Measurements from ENCODE around the gene TESMIN. TPM values are rescaled to one million over a fixed set of nuclear protein-coding genes. Genes with fewer than 3 reads are reported as not detected.
A peak's percentile ranks its signal among the peaks of the same experiment; 100 is the strongest.

TESMIN gene
- total RNA-seq, 1 experiment from 2014 or later, result 45.2 TPM

GRCh38 chr11:68686486-68686885 lies 64.8 kb downstream of the TESMIN start:
- H3K27me3 ChIP-seq (ENCODE audit: insufficient read depth, low read length), result peaks cover 18% of the 10 kb centered on the region; the same call in 1 of the 2 replicates
- H2BK5ac ChIP-seq (ENCODE audit: insufficient read length, low read length), result no peak overlapping the region
- no peaks in the 10 kb centered on the region for H3K79me2 ChIP-seq (ENCODE audit: insufficient read depth, low read length)
- no peak overlapping the region for H3K4ac ChIP-seq (ENCODE audit: low read depth, low read length)
- H4K5ac ChIP-seq (ENCODE audit: insufficient read length, low read depth, low read length), result no peak overlapping the region
- Mint-ChIP-seq H3K4me3 (peak overlapping the region; percentile 26 to 43; a peak in 4 of 5 replicates), H3K36me3 (ENCODE audit: insufficient read depth in 1 of 3, low read depth in 3 of 3) (peaks cover 3 to 50% (median 31%) of the 10 kb centered on the region in 3 experiments), H3K4me1 (peaks cover 30 to 32% of the 10 kb centered on the region in 2 experiments), H3K27me3 (ENCODE audit: low read depth) (peaks cover 44% of the 10 kb centered on the region), H3K27ac (no peak overlapping the region), H3K9me3 (no peaks in the 10 kb centered on the region)
- no peak overlapping the region for H2BK12ac ChIP-seq (ENCODE audit: insufficient read length, low read depth, low read length)
- H3T11ph ChIP-seq (ENCODE audit: low read length), result no peak overlapping the region
- no peaks in the 10 kb centered on the region for H4K20me1 ChIP-seq (ENCODE audit: control insufficient read depth, insufficient read depth, insufficient read length)
- no peak overlapping the region for H2BK20ac ChIP-seq (ENCODE audit: low read depth, low read length, poor library complexity, severe bottlenecking)
- DNase-seq, result no peak
- no peak overlapping the region for H2BK15ac ChIP-seq (ENCODE audit: low read depth, low read length)
- no peak overlapping the region for H3K14ac ChIP-seq (ENCODE audit: insufficient read depth, low read length)
- H3K27ac ChIP-seq (ENCODE audit: insufficient read length, low read depth, low read length), result no peak overlapping the region
- no peak overlapping the region for H4K8ac ChIP-seq (replicated peaks; ENCODE audit: insufficient read length, low read depth, low read length)
- H3K9me3 ChIP-seq (ENCODE audit: control insufficient read depth, low read depth, low read length), result no peaks in the 10 kb centered on the region
- no peak overlapping the region for H3K23ac ChIP-seq (ENCODE audit: insufficient read length, low read depth, low read length)
- no peak overlapping the region for H3K18ac ChIP-seq (ENCODE audit: insufficient read length, low read depth, low read length)
- H3K56ac ChIP-seq (ENCODE audit: insufficient read length, low read depth, low read length), result no peak overlapping the region
- H2BK120ac ChIP-seq (ENCODE audit: low read depth, low read length, poor library complexity, severe bottlenecking), result no peak overlapping the region
- no CpG with 5 or more reads among the region's 12 CpGs for WGBS (ENCODE audit: extremely low coverage, insufficient read length, low lambda C conversion rate)
- H3K79me1 ChIP-seq (ENCODE audit: insufficient read depth, low read depth, low read length, poor library complexity, severe bottlenecking), result no peaks in the 10 kb centered on the region
- TF ChIP-seq CTCF (conservative IDR thresholded peaks at IDR 0.05), result no peak
- no peak overlapping the region for H2AK5ac ChIP-seq (ENCODE audit: insufficient read length, low read length)
- no peak overlapping the region for H2AFZ ChIP-seq (ENCODE audit: low read length)
- H3K23me2 ChIP-seq (ENCODE audit: insufficient read length, low read depth, low read length, poor library complexity, severe bottlenecking), result peaks cover 6% of the 10 kb centered on the region
- H4K91ac ChIP-seq (ENCODE audit: insufficient read length, low read depth, low read length), result no peak overlapping the region
- H3K4me2 ChIP-seq (ENCODE audit: insufficient read depth, insufficient read length, low read length), result no peak overlapping the region
- no peaks in the 10 kb centered on the region; the same call in 1 of the 2 replicates for H3K4me1 ChIP-seq (ENCODE audit: insufficient read depth, low read length)
- no peak overlapping the region for H3K9ac ChIP-seq (ENCODE audit: extremely low read depth, insufficient read length, low read length)
